ENCODE data around the gene PDZD7. TPM values are rescaled to one million over a fixed set of nuclear protein-coding genes. Genes with fewer than 3 reads are reported as not detected.

PDZD7 gene
- total RNA-seq, 1 donor from 2014 or later = 1.5 TPM

DNA sequence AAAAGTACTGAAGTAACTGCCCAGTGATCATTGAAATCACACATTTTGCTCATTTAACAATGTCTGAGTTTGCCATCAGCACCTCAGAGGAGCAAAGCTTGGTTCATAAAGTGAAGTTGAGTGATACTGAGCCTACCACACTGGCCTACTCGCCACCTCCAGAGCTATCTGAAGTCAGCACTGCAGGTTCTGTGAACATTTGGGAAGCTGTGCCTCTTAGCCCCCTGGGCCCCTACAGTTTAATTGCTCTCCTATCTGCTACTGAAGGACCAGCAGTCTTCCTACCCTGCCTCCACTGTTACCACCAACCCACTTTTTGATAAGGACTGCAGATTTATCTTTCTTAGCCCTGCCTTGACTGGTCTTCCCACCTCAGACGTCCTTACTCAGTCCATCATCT is 63.6 kb downstream of the PDZD7 start:
- H3K36me3 Mint-ChIP-seq (ENCODE audit: unreplicated experiment) = no peaks in the 10 kb centered on the region
- peaks cover 8% of the 10 kb centered on the region for H3K9me3 Mint-ChIP-seq (ENCODE audit: unreplicated experiment)
- H3K4me3 Mint-ChIP-seq (ENCODE audit: unreplicated experiment) = no peak overlapping the region
- peaks cover 13% of the 10 kb centered on the region for H3K4me1 Mint-ChIP-seq (ENCODE audit: low read depth, unreplicated experiment)
- peaks cover 5% of the 10 kb centered on the region for H3K27me3 Mint-ChIP-seq (ENCODE audit: unreplicated experiment)
- TF ChIP-seq, protein P1, sequence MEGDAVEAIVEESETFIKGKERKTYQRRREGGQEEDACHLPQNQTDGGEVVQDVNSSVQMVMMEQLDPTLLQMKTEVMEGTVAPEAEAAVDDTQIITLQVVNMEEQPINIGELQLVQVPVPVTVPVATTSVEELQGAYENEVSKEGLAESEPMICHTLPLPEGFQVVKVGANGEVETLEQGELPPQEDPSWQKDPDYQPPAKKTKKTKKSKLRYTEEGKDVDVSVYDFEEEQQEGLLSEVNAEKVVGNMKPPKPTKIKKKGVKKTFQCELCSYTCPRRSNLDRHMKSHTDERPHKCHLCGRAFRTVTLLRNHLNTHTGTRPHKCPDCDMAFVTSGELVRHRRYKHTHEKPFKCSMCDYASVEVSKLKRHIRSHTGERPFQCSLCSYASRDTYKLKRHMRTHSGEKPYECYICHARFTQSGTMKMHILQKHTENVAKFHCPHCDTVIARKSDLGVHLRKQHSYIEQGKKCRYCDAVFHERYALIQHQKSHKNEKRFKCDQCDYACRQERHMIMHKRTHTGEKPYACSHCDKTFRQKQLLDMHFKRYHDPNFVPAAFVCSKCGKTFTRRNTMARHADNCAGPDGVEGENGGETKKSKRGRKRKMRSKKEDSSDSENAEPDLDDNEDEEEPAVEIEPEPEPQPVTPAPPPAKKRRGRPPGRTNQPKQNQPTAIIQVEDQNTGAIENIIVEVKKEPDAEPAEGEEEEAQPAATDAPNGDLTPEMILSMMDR (IDR thresholded peaks at IDR 0.05; ENCODE audit: partially characterized antibody, unreplicated experiment) = no peak
- DNase-seq = no peak
- no peak overlapping the region for H3K27ac Mint-ChIP-seq (ENCODE audit: unreplicated experiment)

DNA sequence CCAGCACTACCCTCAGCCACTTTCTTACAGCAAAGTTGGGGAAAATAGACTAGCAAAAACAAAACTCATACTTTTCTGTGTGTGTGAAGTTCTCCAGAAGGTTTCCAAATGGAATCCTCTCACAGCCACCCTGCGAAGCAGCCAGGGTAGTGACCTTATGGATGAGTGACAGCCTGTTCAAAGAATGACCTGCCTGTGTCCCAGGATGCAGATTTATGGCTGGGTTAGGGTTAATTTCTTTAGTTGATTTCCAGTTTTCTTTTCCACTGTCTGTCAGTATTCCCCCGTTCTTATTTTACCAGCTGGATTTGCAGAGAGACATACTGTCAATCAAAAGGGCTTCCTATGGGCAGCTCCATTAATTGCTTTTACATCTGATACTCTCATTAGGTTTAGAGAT is 64.0 kb downstream of the PDZD7 start:
- Mint-ChIP-seq H3K9me3 (ENCODE audit: unreplicated experiment) (peaks cover 8% of the 10 kb centered on the region), H3K36me3 (ENCODE audit: unreplicated experiment) (no peaks in the 10 kb centered on the region), H3K4me1 (ENCODE audit: low read depth, unreplicated experiment) (peaks cover 13% of the 10 kb centered on the region)

DNA sequence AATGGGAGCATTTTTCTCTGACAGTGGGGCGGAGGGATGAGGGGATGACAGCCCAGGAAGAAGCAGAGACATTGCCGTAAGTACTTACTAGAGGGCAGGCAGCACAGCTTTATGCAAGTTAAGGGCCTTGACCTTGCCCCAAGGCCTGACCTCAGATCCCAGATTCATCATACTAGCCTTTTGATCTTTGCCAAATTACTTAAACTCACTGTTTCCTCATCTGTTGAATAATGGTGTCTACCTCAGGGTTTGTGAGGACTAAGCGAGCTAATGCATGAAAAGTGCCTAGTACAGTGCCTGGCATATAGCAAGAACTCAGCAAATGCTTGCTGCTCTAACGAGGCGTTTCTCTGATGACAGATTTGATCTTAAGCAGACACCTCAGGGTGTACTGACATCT is 65.1 kb downstream of the PDZD7 start:
- Mint-ChIP-seq H3K27me3 (ENCODE audit: unreplicated experiment) (peaks cover 5% of the 10 kb centered on the region), H3K27ac (ENCODE audit: unreplicated experiment) (no peak overlapping the region), H3K36me3 (ENCODE audit: unreplicated experiment) (no peaks in the 10 kb centered on the region), H3K9me3 (ENCODE audit: unreplicated experiment) (peaks cover 6% of the 10 kb centered on the region), H3K4me1 (ENCODE audit: low read depth, unreplicated experiment) (peaks cover 6% of the 10 kb centered on the region), H3K4me3 (ENCODE audit: unreplicated experiment) (no peak overlapping the region)
- no peak for DNase-seq
- TF ChIP-seq, protein P1 (IDR thresholded peaks at IDR 0.05; ENCODE audit: partially characterized antibody, unreplicated experiment) = no peak

More for the DNA sequence above, 64.0 kb downstream of the PDZD7 start:
- Mint-ChIP-seq H3K4me3 (ENCODE audit: unreplicated experiment) (no peak overlapping the region), H3K27ac (ENCODE audit: unreplicated experiment) (no peak overlapping the region), H3K27me3 (ENCODE audit: unreplicated experiment) (peaks cover 5% of the 10 kb centered on the region)
- TF ChIP-seq, protein P1 (IDR thresholded peaks at IDR 0.05; ENCODE audit: partially characterized antibody, unreplicated experiment) = no peak
- no peak for DNase-seq

DNA sequence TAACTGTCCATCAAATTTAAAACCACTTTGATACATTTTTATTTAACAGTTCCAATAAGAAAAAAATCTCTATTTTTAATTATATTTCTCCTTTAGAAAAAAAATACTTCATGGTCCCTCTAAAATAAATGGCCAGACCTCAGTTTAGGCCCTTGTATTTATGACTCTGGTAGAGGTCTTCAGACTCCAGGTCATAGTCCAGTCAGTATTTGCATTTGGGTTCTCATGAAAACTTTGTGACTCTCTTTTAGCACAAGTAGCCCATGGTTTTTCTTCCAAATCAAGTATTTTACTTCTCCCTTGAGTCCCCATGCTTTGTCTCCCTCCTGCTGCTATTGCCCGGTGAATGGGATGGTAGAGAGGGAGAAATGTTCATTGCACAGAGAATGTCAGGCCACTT is 67.1 kb downstream of the PDZD7 start:
- Mint-ChIP-seq H3K27me3 (ENCODE audit: unreplicated experiment) (peaks cover 5% of the 10 kb centered on the region), H3K27ac (ENCODE audit: unreplicated experiment) (no peak overlapping the region), H3K4me3 (ENCODE audit: unreplicated experiment) (no peak overlapping the region), H3K36me3 (ENCODE audit: unreplicated experiment) (no peaks in the 10 kb centered on the region), H3K4me1 (ENCODE audit: low read depth, unreplicated experiment) (no peaks in the 10 kb centered on the region), H3K9me3 (ENCODE audit: unreplicated experiment) (peaks cover 6% of the 10 kb centered on the region)
- no peak for DNase-seq
- TF ChIP-seq, protein P1 (IDR thresholded peaks at IDR 0.05; ENCODE audit: partially characterized antibody, unreplicated experiment) = no peak

DNA sequence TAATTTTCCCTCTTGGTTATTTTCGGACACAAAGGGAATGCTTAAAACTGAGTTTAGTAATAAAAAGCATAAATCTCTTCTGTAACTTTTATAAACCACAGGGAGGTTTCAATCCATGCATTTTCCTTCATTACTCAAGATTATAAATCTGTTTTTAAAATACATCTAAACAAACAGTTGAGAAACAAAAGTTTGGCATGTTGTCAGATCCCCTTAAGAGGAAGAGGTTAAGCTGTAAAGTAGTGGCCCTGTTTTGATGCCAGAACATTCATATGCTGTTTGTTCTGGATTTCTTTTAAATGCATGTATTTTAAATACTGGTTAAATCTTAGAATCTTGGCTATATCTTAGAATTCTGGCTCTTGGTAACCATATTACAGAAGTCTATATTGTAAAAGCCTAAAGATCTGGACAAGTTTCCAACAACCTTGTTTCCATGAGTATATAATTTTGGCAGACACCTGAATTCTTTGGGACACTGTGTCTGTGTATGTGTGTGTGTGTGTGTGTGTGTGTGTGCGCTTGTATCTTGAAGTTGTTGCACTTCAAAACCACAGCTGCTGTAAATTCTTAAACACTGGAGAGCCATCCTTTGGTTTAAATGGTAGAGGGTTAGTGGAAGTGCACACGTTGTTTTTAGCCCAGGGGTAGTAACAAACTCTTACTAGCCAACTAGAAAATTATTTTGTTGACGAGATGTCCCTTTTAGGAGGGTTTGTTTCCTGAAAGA is 68.4 kb downstream of the PDZD7 start:
- DNase-seq = no peak
- TF ChIP-seq, protein P1 (IDR thresholded peaks at IDR 0.05; ENCODE audit: partially characterized antibody, unreplicated experiment) = no peak
- no peak overlapping the region for H3K27ac Mint-ChIP-seq (ENCODE audit: unreplicated experiment)
- H3K36me3 Mint-ChIP-seq (ENCODE audit: unreplicated experiment) = no peaks in the 10 kb centered on the region
- no peaks in the 10 kb centered on the region for H3K9me3 Mint-ChIP-seq (ENCODE audit: unreplicated experiment)
- no peak overlapping the region for H3K4me3 Mint-ChIP-seq (ENCODE audit: unreplicated experiment)
- no peaks in the 10 kb centered on the region for H3K4me1 Mint-ChIP-seq (ENCODE audit: low read depth, unreplicated experiment)
- H3K27me3 Mint-ChIP-seq (ENCODE audit: unreplicated experiment) = no peaks in the 10 kb centered on the region
